Left forelimb (tissue), 1 donor: ENCODE data around the gene AFAP1.

Source experiments
- DNase-seq: peaks from one replicate; pipeline ENCODE4 v3.0.0-alpha.2; 2018; ENCODE audit warnings: low spot score

AFAP1 gene

DNA sequence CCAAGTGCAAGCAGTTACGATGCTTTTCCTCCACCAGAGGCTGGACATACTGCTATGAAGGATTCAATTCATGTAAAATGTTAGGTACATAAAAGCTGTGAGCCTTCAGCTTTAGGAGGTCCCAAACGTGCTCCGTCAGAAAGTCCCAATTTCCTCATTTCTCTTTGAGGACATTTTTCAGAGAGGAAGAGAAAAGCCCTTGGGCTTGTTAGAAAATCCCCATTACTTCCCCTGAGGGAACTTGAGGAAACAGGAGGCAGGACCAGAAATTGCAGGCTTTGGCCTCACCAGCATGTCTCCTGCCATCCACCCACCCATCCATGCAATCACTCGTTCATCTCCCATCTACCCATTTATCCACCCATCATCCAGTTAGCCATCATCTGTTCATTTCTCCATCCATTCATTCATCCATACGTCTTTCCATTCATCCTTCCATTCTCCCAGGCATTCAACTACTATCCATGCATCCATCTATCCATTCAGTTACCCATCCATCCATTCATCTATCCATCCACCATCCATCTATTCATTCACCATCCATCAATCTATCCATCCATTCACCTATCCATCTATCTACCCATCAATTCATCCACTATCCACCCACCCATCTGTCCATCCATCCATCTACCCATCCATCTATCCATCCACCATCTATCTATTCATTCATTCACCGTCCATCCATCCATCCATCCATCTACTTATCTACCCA lies 223.5 kb downstream of the AFAP1 start:
- DNase-seq, result no peak

GRCh38 chr4:7715271-7716009 lies 224.2 kb downstream of the AFAP1 start:
- DNase-seq, result no peak

DNA sequence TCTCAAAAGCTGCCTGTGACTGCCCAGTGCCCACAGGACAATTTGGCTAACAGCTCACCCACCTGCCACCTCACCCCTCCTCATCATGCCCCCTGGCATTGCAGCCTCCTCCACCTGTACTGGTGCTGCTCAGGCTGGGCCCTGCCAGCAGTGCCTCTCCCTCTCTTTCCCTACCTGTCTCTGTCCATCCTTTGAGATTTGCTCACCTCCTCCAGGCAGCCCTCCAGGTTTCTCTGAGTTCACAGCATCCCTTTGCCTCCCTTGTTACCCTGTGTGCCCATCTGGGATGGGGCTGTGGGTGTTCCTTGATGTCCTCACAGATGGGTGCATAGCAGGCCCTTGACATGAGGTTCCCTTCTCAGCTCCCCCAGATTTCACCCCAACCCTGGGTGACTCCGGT lies 224.9 kb downstream of the AFAP1 start:
- no peak for DNase-seq

DNA sequence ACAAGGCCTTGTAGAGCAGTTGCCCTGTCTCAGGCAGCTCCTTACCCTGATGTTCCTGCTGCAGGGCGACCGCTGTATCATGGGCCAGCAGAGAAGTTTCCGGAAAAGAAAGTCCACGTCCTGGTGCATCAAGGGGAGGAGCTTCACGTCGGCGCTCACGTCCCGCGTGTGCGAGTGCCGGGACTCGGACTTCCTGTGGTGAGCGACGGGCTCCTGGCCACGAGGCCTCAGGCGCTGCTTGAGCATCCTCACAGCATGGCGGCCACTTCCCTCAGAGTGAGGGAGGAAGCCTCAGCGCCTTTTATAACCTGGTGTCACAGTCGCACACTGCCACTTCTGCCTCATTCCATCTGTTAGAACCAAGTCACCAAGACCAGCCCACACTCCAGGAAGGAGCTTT lies 225.5 kb downstream of the AFAP1 start:
- no peak for DNase-seq

DNA sequence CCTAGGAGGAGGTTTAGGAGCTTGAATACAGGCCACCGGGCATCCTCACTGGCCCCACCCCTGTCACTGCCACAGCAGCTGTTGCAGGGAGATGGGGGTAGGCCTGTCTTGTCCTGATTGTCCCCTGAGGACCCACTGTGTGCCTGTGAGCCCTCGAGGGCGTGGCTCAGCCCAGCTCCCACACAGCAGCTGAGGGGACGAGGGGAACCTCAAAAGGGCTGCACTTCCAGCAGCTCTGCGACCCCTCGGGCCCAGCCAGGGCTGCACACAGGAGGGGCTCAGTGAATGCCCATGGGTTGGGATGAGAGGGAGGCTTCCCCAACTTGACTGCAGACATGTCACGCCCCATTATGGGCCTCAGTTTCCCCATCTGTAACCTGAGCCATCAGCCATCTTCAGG lies 225.9 kb downstream of the AFAP1 start:
- no peak for DNase-seq

DNA sequence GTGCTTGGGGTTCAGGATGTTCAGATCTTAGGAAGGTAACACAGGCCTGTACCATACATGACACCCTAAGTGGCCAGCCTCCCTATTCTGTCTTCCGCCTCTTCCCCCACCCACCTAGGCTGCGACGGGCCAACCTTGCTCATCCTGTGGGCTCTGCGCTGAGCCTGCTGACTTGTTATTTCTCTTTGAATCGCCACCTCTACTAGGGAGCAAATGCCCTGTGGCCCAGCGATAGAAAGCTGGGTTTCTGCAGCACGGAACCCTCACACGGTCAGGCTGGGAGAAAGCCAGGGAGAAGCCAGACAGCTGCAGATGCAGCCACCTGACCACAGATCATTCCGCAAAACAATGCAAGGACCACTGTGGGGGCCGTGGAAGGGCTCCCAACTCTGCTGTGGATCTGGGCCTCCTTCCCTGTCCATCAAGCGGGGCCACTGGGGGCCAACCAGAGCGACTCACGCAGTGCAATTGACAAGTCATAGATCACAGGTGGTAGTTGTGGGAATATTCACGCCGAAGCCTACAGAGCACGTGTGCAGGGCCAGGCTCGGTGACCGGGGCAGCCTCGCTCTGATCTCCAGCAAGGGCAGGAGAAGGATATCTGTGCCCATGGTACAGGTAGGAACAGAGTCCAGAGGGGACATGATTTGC lies 227.5 kb downstream of the AFAP1 start:
- no peak for DNase-seq

DNA sequence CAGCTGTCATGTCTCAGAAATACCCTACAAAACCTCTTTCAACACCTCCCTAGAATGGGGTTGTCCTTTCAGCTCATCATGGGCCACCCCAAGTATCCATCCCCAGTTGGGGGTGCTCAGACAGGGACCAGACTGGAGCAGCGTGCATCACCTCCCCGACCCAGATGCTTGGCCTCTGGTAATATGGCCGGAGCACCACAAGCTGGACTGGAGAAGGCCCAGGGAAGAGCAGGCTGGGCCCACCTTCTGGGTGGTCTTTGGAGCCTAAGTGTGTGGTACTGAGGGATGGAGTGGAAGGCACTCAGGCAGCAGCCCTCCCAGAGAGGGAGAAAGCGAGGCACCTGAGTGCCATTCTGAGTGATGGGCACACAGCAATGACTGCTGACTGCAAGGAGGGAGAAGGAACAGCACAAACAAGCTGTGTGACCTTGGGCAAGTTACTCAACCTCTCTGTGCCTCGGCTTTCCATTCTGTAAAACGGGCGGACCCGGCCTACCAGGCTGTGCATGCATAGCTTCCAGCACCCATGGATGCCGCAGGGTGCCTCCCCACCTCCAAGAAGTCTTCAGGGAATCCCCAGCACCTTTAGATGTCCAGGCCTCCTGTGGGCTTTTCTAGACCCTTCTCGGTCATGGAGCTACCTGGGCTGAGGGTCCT lies 228.2 kb downstream of the AFAP1 start:
- DNase-seq, result no peak

DNA sequence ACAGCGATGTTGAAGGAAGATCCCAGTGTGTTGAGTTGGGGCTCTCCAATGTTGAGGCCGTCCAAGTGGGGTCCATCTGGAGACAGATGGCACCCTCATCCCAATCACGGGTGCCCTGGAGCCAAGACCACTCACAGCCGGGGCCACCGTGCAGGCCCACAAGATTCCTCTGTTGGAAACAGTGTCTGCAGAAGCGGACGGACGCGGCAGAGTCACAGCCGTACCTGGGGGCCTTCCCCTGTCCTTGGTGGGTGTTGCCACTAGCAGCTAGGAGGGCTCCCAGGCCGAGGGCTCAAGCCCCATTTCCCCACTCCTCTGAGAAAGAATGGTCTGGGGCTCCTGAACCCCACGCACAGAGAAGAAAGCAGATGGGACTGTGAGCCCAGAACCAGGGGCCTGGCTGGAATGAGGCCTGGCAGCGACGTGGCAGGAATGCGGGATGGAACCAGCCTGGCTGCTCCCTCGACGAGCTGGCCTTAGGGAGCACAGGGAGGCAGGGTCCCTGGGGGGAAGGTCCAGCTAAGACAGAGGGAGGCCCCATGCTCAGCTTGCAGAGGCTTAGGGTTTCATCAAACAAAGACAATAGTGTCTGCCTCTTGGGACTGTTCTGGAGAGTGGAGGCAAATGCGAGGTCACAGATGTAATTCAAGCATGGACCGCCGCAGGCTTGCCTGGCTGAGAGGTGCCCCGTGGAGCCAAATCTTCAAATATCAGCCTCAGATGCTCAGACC lies 228.9 kb downstream of the AFAP1 start:
- no peak for DNase-seq

- no peak for DNase-seq
Measured at GRCh38 chr4:7710126-7710525, 229.5 kb downstream of the AFAP1 start.

DNA sequence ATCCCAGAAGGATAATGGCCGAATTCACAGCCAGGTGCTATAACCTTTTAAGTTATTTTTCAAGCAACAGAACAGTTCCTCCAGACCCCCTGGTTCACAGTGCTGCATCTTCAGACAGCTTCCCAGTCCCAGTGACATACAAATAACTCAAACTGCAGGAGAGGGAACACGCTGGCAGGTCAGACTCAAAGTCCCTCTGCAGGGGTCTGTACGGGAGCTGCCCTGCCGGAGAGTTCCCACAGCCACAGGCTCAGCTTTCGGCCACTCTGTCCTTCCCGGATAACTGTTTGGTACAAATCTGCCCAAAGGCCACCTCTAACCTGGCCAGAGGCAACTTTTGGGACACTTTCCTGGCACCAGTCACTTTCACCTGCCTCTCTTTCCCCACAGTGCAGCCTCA lies 230.2 kb downstream of the AFAP1 start:
- no peak for DNase-seq

DNA sequence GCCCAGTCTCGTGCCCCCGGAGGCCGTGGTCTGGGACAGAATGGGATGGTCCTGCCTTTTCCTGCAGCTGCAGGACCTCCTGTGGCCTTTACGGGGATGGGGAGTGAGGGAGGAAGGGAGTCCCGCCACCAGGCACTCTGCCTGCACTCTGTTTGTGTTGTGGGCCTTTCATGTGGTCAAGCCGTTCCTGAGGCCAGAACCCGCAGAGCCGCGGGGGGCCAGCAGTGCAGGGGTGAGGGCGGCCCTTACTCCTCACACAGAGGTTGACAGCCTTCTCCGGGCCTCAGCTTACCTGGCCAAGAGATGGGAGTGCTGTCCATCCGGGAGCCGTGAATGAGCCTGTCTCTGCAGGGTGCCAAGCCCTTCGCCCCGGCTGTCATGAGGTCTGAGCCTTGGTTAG lies 230.7 kb downstream of the AFAP1 start:
- DNase-seq, result no peak
